ENCODE measurements around the gene ATP6AP2.
"Not testable (repeated sequence)": the region's sequence is repeated elsewhere in the genome, so short reads cannot be mapped to it uniquely, and the experiment has no call there.

Gene ATP6AP2

GRCh38 chrX:40576291-40576690 lies 4.5 kb upstream of the ATP6AP2 start:
- DNase-seq: no peak

- DNase-seq: peak in 1 of 2 experiments; percentile 11
These were observed 2.6 kb upstream of the ATP6AP2 start for GRCh38 chrX:40578039-40578695.

- DNase-seq: peak; percentile 25 to 32
These were observed 1.6 kb upstream of the ATP6AP2 start for GRCh38 chrX:40579141-40579540.

GRCh38 chrX:40579900-40580536 lies 752 bp upstream of the ATP6AP2 start:
- DNase-seq: no peak

GRCh38 chrX:40581336-40581920 lies 658 bp downstream of the ATP6AP2 start:
- peak; percentile 7 to 18 for DNase-seq

- DNase-seq: not testable (repeated sequence)
These were observed 1.4 kb downstream of the ATP6AP2 start for GRCh38 chrX:40582178-40582577.

- DNase-seq: no peak
These were observed 2.0 kb downstream of the ATP6AP2 start for GRCh38 chrX:40582811-40583210.

GRCh38 chrX:40587623-40588022 lies 6.9 kb downstream of the ATP6AP2 start:
- not testable (repeated sequence) for DNase-seq

GRCh38 chrX:40589616-40590321 lies 9.0 kb downstream of the ATP6AP2 start:
- DNase-seq: not testable (repeated sequence)

GRCh38 chrX:40603446-40603845 lies 22.7 kb downstream of the ATP6AP2 start:
- no peak for DNase-seq

GRCh38 chrX:40607381-40607780 lies 26.6 kb downstream of the ATP6AP2 start:
- no peak for DNase-seq

GRCh38 chrX:40612511-40612910 lies 31.7 kb downstream of the ATP6AP2 start:
- DNase-seq: no peak

- DNase-seq: no peak
These were observed 35.2 kb downstream of the ATP6AP2 start for GRCh38 chrX:40615976-40616375.

GRCh38 chrX:40617566-40617965 lies 36.8 kb downstream of the ATP6AP2 start:
- DNase-seq: no peak

- no peak for DNase-seq
These were observed 41.8 kb downstream of the ATP6AP2 start for GRCh38 chrX:40622479-40623138.

- no peak for DNase-seq
These were observed 42.4 kb downstream of the ATP6AP2 start, which contains the start of gene MPC1L for GRCh38 chrX:40623139-40623536. Gene MPC1L, plus strand, starts transcription at chrX:40623428. Its CDS starts 138 bp downstream, at chrX:40623566.

- no peak for DNase-seq
These were observed 42.9 kb downstream of the ATP6AP2 start for GRCh38 chrX:40623665-40624064.

GRCh38 chrX:40625294-40625693 lies 44.5 kb downstream of the ATP6AP2 start:
- no peak for DNase-seq

- peak; percentile 43 to 57 for DNase-seq
These were observed 47.7 kb downstream of the ATP6AP2 start for GRCh38 chrX:40628506-40628905.

GRCh38 chrX:40632199-40632598 lies 51.4 kb downstream of the ATP6AP2 start:
- DNase-seq: no peak

GRCh38 chrX:40637687-40638086 lies 56.9 kb downstream of the ATP6AP2 start:
- no peak for DNase-seq

- DNase-seq: peak; percentile 83 to 92
These were observed 63.4 kb downstream of the ATP6AP2 start for GRCh38 chrX:40644176-40644575.

GRCh38 chrX:40644821-40645358 lies 64.1 kb downstream of the ATP6AP2 start:
- DNase-seq: peak; percentile 51 to 60
